SK-N-SH treated with all-trans-retinoic acid at 6 μM for 48 hours (cell line): ENCODE data around the gene CEP128.

Experiments used
- ATAC-seq: fragments of 200-7000 bp; cut with Tn5 transposase; 3 replicates; pipeline ENCODE4 v1.9.1; 2020; ENCODE audit warnings: mild to moderate bottlenecking, moderate library complexity
- ARNTL ChIP-seq: fragments of 450-650 bp; formaldehyde crosslinking; IDR thresholded peaks from 2 replicates; pipeline ENCODE4 v1.5.0; 2020; ENCODE audit warnings: low read depth, mild to moderate bottlenecking, moderate library complexity, borderline replicate concordance
- BACH2 ChIP-seq: fragments of 250-450 bp; sonication (Bioruptor Pico); IDR thresholded peaks from 2 replicates; pipeline ENCODE4 v1.9.0; 2021; ENCODE audit warnings: mild to moderate bottlenecking, borderline replicate concordance
- CSDC2 ChIP-seq: fragments of 250-450 bp; sonication (Bioruptor Pico); IDR thresholded peaks from 2 replicates; pipeline ENCODE4 v1.5.0; 2020; ENCODE audit warnings: mild to moderate bottlenecking, moderate library complexity
- ESRRG ChIP-seq: fragments of 250-450 bp; sonication (Bioruptor Pico); IDR thresholded peaks from 2 replicates; pipeline ENCODE4 v1.6.1; 2021; ENCODE audit warnings: mild to moderate bottlenecking
- GLIS3 ChIP-seq: fragments of 250-450 bp; sonication (Bioruptor Pico); IDR thresholded peaks from 2 replicates; pipeline ENCODE4 v1.5.0; 2020; ENCODE audit warnings: mild to moderate bottlenecking, moderate library complexity
- ISL1 ChIP-seq: fragments of 250-450 bp; sonication (Bioruptor Pico); IDR thresholded peaks from 2 replicates; pipeline ENCODE4 v2.1.2; 2022; ENCODE audit warnings: mild to moderate bottlenecking, moderate library complexity
- OSR1 ChIP-seq: fragments of 250-450 bp; sonication (Bioruptor Pico); IDR thresholded peaks from 2 replicates; pipeline ENCODE4 v1.8.0; 2022; ENCODE audit warnings: moderate library complexity, mild to moderate bottlenecking, inconsistent platforms
- PPARA ChIP-seq: fragments of 250-450 bp; sonication (Bioruptor Pico); IDR thresholded peaks from 2 replicates; pipeline ENCODE4 v1.5.0; 2020; ENCODE audit warnings: mild to moderate bottlenecking, borderline replicate concordance
- SNAI2 ChIP-seq: fragments of 250-450 bp; sonication (Bioruptor Pico); IDR thresholded peaks from 2 replicates; pipeline ENCODE4 v1.5.0; 2020; ENCODE audit warnings: mild to moderate bottlenecking, moderate library complexity
- TCF4 ChIP-seq: fragments of 250-450 bp; sonication (Bioruptor Pico); IDR thresholded peaks from 2 replicates; pipeline ENCODE4 v1.8.0; 2021; ENCODE audit warnings: mild to moderate bottlenecking, moderate library complexity, borderline replicate concordance
- TOX ChIP-seq: fragments of 250-450 bp; sonication (Bioruptor Pico); IDR thresholded peaks from 2 replicates; pipeline ENCODE4 v1.8.0; 2021; ENCODE audit warnings: mild to moderate bottlenecking, moderate library complexity, borderline replicate concordance
- ZC3H10 ChIP-seq: fragments of 250-450 bp; sonication (Bioruptor Pico); IDR thresholded peaks from 2 replicates; pipeline ENCODE4 v1.5.1; 2021; ENCODE audit warnings: mild to moderate bottlenecking, moderate library complexity
- ZFP3 ChIP-seq: fragments of 250-450 bp; sonication (Bioruptor Pico); IDR thresholded peaks from 2 replicates; pipeline ENCODE4 v1.5.0; 2020; ENCODE audit warnings: mild to moderate bottlenecking, moderate library complexity
- ZFP30 ChIP-seq: fragments of 450-650 bp; formaldehyde crosslinking; IDR thresholded peaks from 2 replicates; pipeline ENCODE4 v1.5.0; 2022; ENCODE audit warnings: mild to moderate bottlenecking, moderate library complexity
- ZNF565 ChIP-seq: fragments of 450-650 bp; formaldehyde crosslinking; conservative IDR thresholded peaks from 2 replicates; pipeline ENCODE4 v1.5.0; 2020; ENCODE audit warnings: low read depth, mild to moderate bottlenecking, moderate library complexity
- ZNF70 ChIP-seq: fragments of 450-650 bp; formaldehyde crosslinking; IDR thresholded peaks from 2 replicates; pipeline ENCODE4 v1.5.0; 2020; ENCODE audit warnings: mild to moderate bottlenecking, moderate library complexity
- ZNF8 ChIP-seq: fragments of 450-650 bp; formaldehyde crosslinking; IDR thresholded peaks from 2 replicates; pipeline ENCODE4 v1.5.0; 2020; ENCODE audit warnings: mild to moderate bottlenecking, moderate library complexity
- TF ChIP-seq, protein P1 (sequence below): fragments of 250-450 bp; sonication (Bioruptor Pico); IDR thresholded peaks from 2 replicates; pipeline ENCODE4 v1.5.1; 2021; ENCODE audit warnings: mild to moderate bottlenecking, moderate library complexity
- TF ChIP-seq, protein P2 (sequence below): fragments of 250-450 bp; sonication (Bioruptor Pico); IDR thresholded peaks from 2 replicates; pipeline ENCODE4 v1.8.0; 2020; ENCODE audit warnings: mild to moderate bottlenecking, moderate library complexity, borderline replicate concordance
- TF ChIP-seq, protein P3 (sequence below): fragments of 250-450 bp; sonication (Bioruptor Pico); IDR thresholded peaks from 2 replicates; pipeline ENCODE4 v1.5.0; 2020; ENCODE audit warnings: mild to moderate bottlenecking, moderate library complexity
- TF ChIP-seq, protein P4 (sequence below): fragments of 250-450 bp; sonication (Bioruptor Pico); IDR thresholded peaks from 2 replicates; pipeline ENCODE4 v1.5.1; 2020; ENCODE audit warnings: low read depth, mild to moderate bottlenecking, moderate library complexity
- TF ChIP-seq, protein P5 (sequence below): fragments of 250-450 bp; sonication (Bioruptor Pico); IDR thresholded peaks from 2 replicates; pipeline ENCODE4 v1.8.0; 2021; ENCODE audit warnings: low read depth, mild to moderate bottlenecking, moderate library complexity, borderline replicate concordance

Gene CEP128

DNA sequence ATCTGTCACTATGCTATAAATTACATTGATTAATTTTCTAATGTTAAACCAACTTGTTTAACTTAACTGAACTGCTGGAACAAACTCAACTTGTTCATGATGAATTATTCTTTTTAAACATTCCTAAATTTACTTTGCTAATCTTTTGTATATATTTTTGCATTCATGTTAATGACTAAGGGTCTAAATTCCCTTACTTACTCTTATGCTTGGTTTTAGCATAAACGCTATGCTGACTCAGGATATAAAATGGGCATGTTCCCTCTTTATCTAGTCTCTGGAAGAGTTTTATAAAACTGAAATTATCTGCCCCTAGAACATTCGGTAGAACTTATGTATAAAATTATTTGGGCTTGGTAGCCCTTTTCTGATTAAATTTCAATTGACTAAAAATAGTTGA is 387.4 kb downstream of the CEP128 start:
- TF ChIP-seq, protein P1, sequence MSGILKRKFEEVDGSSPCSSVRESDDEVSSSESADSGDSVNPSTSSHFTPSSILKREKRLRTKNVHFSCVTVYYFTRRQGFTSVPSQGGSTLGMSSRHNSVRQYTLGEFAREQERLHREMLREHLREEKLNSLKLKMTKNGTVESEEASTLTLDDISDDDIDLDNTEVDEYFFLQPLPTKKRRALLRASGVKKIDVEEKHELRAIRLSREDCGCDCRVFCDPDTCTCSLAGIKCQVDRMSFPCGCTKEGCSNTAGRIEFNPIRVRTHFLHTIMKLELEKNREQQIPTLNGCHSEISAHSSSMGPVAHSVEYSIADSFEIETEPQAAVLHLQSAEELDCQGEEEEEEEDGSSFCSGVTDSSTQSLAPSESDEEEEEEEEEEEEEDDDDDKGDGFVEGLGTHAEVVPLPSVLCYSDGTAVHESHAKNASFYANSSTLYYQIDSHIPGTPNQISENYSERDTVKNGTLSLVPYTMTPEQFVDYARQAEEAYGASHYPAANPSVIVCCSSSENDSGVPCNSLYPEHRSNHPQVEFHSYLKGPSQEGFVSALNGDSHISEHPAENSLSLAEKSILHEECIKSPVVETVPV, result no peak
- TF ChIP-seq ZC3H10 (CRISPR knock-in tag), result no peak
- no peak for TF ChIP-seq OSR1
- TF ChIP-seq ZNF565 (CRISPR knock-in tag), result no peak
- TF ChIP-seq TCF4 (CRISPR knock-in tag), result no peak
- TF ChIP-seq GLIS3, result no peak
- TF ChIP-seq, protein P2, sequence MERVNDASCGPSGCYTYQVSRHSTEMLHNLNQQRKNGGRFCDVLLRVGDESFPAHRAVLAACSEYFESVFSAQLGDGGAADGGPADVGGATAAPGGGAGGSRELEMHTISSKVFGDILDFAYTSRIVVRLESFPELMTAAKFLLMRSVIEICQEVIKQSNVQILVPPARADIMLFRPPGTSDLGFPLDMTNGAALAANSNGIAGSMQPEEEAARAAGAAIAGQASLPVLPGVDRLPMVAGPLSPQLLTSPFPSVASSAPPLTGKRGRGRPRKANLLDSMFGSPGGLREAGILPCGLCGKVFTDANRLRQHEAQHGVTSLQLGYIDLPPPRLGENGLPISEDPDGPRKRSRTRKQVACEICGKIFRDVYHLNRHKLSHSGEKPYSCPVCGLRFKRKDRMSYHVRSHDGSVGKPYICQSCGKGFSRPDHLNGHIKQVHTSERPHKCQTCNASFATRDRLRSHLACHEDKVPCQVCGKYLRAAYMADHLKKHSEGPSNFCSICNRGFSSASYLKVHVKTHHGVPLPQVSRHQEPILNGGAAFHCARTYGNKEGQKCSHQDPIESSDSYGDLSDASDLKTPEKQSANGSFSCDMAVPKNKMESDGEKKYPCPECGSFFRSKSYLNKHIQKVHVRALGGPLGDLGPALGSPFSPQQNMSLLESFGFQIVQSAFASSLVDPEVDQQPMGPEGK, result no peak
- TF ChIP-seq ZFP30 (CRISPR knock-in tag), result no peak
- TF ChIP-seq ZFP3 (CRISPR knock-in tag), result no peak
- no peak for TF ChIP-seq ESRRG (CRISPR knock-in tag)
- no peak for TF ChIP-seq SNAI2 (CRISPR knock-in tag)
- TF ChIP-seq TOX, result no peak
- no peak for TF ChIP-seq ZNF8 (CRISPR knock-in tag)
- TF ChIP-seq, protein P3, sequence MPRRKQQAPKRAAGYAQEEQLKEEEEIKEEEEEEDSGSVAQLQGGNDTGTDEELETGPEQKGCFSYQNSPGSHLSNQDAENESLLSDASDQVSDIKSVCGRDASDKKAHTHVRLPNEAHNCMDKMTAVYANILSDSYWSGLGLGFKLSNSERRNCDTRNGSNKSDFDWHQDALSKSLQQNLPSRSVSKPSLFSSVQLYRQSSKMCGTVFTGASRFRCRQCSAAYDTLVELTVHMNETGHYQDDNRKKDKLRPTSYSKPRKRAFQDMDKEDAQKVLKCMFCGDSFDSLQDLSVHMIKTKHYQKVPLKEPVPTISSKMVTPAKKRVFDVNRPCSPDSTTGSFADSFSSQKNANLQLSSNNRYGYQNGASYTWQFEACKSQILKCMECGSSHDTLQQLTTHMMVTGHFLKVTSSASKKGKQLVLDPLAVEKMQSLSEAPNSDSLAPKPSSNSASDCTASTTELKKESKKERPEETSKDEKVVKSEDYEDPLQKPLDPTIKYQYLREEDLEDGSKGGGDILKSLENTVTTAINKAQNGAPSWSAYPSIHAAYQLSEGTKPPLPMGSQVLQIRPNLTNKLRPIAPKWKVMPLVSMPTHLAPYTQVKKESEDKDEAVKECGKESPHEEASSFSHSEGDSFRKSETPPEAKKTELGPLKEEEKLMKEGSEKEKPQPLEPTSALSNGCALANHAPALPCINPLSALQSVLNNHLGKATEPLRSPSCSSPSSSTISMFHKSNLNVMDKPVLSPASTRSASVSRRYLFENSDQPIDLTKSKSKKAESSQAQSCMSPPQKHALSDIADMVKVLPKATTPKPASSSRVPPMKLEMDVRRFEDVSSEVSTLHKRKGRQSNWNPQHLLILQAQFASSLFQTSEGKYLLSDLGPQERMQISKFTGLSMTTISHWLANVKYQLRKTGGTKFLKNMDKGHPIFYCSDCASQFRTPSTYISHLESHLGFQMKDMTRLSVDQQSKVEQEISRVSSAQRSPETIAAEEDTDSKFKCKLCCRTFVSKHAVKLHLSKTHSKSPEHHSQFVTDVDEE (CRISPR knock-in tag), result no peak
- no peak for TF ChIP-seq CSDC2 (CRISPR knock-in tag)
- no peak for TF ChIP-seq PPARA
- TF ChIP-seq ARNTL, result no peak
- TF ChIP-seq ISL1 (CRISPR knock-in tag), result no peak
- no peak for TF ChIP-seq ZNF70 (CRISPR knock-in tag)
- ATAC-seq, result no peak

DNA sequence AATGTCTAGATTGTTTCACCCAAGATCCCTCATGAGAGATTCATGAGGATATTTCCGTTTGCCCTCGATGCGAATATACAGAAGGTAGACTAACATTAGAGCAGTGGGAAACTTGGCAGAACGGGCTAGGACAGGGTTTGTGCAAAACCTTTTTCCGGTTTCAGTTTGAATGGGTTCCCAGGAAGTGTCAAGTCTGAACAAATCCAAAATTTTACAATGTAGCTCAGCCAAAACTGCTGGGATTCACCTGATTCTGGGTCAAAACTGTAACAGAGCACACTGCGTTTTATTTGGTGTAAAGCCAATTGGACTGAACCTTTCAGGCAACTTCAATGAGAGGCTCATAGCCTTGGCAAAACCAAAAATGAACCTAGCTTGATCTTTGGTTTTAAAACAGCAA is 392.4 kb downstream of the CEP128 start:
- no peak for ATAC-seq
- TF ChIP-seq, protein P2, result no peak
- TF ChIP-seq TCF4 (CRISPR knock-in tag) (no peak), ZC3H10 (CRISPR knock-in tag) (no peak), ZFP30 (CRISPR knock-in tag) (no peak), GLIS3 (no peak), ESRRG (CRISPR knock-in tag) (no peak)

DNA sequence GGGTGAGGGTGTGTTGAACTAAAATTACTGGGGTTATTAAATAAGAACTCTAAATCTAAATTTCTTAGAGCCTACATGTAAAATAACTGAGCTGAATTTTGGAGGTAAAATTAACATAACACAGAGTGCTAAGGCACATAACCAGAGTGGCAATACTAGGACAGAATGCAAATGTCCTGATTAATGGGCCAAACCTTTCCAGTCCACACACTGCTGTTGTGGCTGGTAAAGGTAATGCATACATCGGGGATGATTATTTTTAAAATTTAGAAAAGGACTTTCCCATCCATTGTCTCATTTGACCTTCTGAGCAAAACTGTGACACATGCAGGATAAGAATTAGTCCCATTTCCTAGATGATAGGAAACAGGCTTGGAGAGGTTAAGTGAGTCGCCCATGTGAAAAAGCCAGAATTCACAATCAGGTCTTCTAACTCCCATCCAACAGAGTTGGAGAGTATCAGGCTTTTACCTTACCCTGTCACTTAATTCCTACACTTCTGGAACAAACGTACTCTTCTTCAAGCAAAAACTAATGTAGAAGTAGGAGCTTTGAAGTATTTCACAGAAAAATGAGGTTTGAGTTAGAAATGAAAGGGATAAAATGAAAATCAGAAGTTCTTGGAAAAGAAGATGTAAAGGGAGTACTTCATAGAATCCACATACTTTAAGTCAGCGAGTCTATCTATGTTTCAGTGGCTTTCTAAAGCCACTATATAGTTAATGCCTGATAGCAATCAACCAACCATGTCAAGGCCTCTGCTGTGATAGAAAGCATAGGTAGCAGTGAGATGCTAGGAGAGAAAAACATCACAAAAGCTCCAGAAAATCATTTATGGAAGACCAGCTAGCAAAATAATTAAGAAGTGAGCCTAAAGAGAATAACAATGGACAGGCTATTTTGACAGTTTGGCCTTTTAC is 395.3 kb downstream of the CEP128 start:
- ATAC-seq, result no peak
- TF ChIP-seq TCF4 (CRISPR knock-in tag), result no peak
- TF ChIP-seq, protein P4, sequence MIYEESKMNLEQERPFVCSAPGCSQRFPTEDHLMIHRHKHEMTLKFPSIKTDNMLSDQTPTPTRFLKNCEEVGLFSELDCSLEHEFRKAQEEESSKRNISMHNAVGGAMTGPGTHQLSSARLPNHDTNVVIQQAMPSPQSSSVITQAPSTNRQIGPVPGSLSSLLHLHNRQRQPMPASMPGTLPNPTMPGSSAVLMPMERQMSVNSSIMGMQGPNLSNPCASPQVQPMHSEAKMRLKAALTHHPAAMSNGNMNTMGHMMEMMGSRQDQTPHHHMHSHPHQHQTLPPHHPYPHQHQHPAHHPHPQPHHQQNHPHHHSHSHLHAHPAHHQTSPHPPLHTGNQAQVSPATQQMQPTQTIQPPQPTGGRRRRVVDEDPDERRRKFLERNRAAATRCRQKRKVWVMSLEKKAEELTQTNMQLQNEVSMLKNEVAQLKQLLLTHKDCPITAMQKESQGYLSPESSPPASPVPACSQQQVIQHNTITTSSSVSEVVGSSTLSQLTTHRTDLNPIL (CRISPR knock-in tag), result no peak
- TF ChIP-seq, protein P1, result no peak
- no peak for TF ChIP-seq SNAI2 (CRISPR knock-in tag)
- no peak for TF ChIP-seq OSR1
- TF ChIP-seq, protein P5, sequence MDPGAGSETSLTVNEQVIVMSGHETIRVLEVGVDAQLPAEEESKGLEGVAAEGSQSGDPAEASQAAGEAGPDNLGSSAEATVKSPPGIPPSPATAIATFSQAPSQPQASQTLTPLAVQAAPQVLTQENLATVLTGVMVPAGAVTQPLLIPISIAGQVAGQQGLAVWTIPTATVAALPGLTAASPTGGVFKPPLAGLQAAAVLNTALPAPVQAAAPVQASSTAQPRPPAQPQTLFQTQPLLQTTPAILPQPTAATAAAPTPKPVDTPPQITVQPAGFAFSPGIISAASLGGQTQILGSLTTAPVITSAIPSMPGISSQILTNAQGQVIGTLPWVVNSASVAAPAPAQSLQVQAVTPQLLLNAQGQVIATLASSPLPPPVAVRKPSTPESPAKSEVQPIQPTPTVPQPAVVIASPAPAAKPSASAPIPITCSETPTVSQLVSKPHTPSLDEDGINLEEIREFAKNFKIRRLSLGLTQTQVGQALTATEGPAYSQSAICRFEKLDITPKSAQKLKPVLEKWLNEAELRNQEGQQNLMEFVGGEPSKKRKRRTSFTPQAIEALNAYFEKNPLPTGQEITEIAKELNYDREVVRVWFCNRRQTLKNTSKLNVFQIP (CRISPR knock-in tag), result no peak
- no peak for TF ChIP-seq ZNF70 (CRISPR knock-in tag)
- TF ChIP-seq ZC3H10 (CRISPR knock-in tag), result no peak
- TF ChIP-seq ZFP30 (CRISPR knock-in tag), result no peak
- TF ChIP-seq TOX, result no peak
- TF ChIP-seq ZFP3 (CRISPR knock-in tag), result no peak
- TF ChIP-seq ISL1 (CRISPR knock-in tag), result no peak
- no peak for TF ChIP-seq CSDC2 (CRISPR knock-in tag)
- TF ChIP-seq ESRRG (CRISPR knock-in tag), result no peak
- no peak for TF ChIP-seq BACH2
